Measurements from ENCODE around the gene SLC6A9. TPM values are rescaled to one million over a fixed set of nuclear protein-coding genes. Genes with fewer than 3 reads are reported as not detected.

Gene SLC6A9
- total RNA-seq, 1 experiment from 2014 or later = 9.2 TPM

GRCh38 chr1:43994071-43994470, 37.2 kb downstream of the SLC6A9 start:
- POLR2A ChIA-PET = interaction anchor here (0.6 kb wide), 1 partner anchor 37 kb away, joined by 7 read pairs; no protein-coding TSS in a partner anchor
- H3K27ac ChIP-seq (ENCODE audit: low read length) = no peak overlapping the region
- H3K9me3 ChIP-seq (ENCODE audit: control insufficient read depth, insufficient read depth, low read depth, low read length) = no peaks in the 10 kb centered on the region
- BruUV-seq (replicated peaks) = no TSS peak
- TF ChIP-seq REST (IDR thresholded peaks at IDR 0.05; ENCODE audit: insufficient read depth in 1 of 2, low read depth in 2 of 2, low read length in 1 of 2) (no peak), CTCF (IDR thresholded peaks at IDR 0.05) (no peak), TCF7L2 (IDR thresholded peaks at IDR 0.05; ENCODE audit: low read depth, low read length) (no peak), POLR2AphosphoS5 (IDR thresholded peaks at IDR 0.05; ENCODE audit: low read depth, low read length) (no peak), SIN3A (IDR thresholded peaks at IDR 0.05; ENCODE audit: borderline replicate concordance, insufficient read depth, low read depth, low read length) (no peak)
- H3K4me3 ChIP-seq (ENCODE audit: low read depth in 2 of 2, low read length in 2 of 2) = no peak overlapping the region
- H3K4me1 ChIP-seq (ENCODE audit: control insufficient read depth, insufficient read depth, low read length) = peaks cover 16% of the 10 kb centered on the region
- intact Hi-C loops (cut with micrococcal nuclease; ENCODE audit: unreplicated experiment) = loop anchor here (5.0 kb wide), 1 partner anchor 43 kb away; no protein-coding TSS in a partner anchor
- no peak for ATAC-seq
- H3K36me3 ChIP-seq (ENCODE audit: control insufficient read depth, insufficient read depth, low read length) = no peaks in the 10 kb centered on the region
- CTCF ChIA-PET = interaction anchor here (0.7 kb wide), 1 partner anchor 617 kb away, joined by 5 read pairs; no protein-coding TSS in a partner anchor
- in situ Hi-C loops (cut with HindIII; ENCODE audit: low pct_unique_long_range_greater_than_20kb, low sequenced_read_pairs) = no loop called here
- no peak for DNase-seq (ENCODE audit: low read depth, low spot score)
- no peaks in the 10 kb centered on the region for H3K27me3 ChIP-seq (ENCODE audit: control insufficient read depth, insufficient read depth, low read length)

- no peaks in the 10 kb centered on the region for H3K9me3 ChIP-seq (ENCODE audit: control insufficient read depth, insufficient read depth, low read depth, low read length)
- no peaks in the 10 kb centered on the region for H3K27me3 ChIP-seq (ENCODE audit: control insufficient read depth, insufficient read depth, low read length)
- TSS peak; percentile 60 for BruUV-seq (replicated peaks)
- ATAC-seq (no peak), DNase-seq (ENCODE audit: low read depth, low spot score) (no peak)
- H3K4me3 ChIP-seq (ENCODE audit: low read depth in 2 of 2, low read length in 2 of 2) = no peak overlapping the region
- TF ChIP-seq TCF7L2 (IDR thresholded peaks at IDR 0.05; ENCODE audit: low read depth, low read length) = no peak
- no peak for TF ChIP-seq CTCF (IDR thresholded peaks at IDR 0.05)
- TF ChIP-seq REST (IDR thresholded peaks at IDR 0.05; ENCODE audit: insufficient read depth in 1 of 2, low read depth in 2 of 2, low read length in 1 of 2) = no peak
- no peak for TF ChIP-seq POLR2AphosphoS5 (IDR thresholded peaks at IDR 0.05; ENCODE audit: low read depth, low read length)
- no peak for TF ChIP-seq SIN3A (IDR thresholded peaks at IDR 0.05; ENCODE audit: borderline replicate concordance, insufficient read depth, low read depth, low read length)
- intact Hi-C loops (cut with micrococcal nuclease; ENCODE audit: unreplicated experiment) (loop anchor here (5.0 kb wide), 1 partner anchor 44 kb away; no protein-coding TSS in a partner anchor), in situ Hi-C loops (cut with HindIII; ENCODE audit: low pct_unique_long_range_greater_than_20kb, low sequenced_read_pairs) (no loop called here)
- no peaks in the 10 kb centered on the region for H3K36me3 ChIP-seq (ENCODE audit: control insufficient read depth, insufficient read depth, low read length)
- peaks cover 16% of the 10 kb centered on the region for H3K4me1 ChIP-seq (ENCODE audit: control insufficient read depth, insufficient read depth, low read length)
- no peak overlapping the region for H3K27ac ChIP-seq (ENCODE audit: low read length)
- ChIA-PET POLR2A (interaction anchor here (0.6 to 0.7 kb wide), 5 partner anchors 17 to 282 kb away, joined by 3 to 7 read pairs (median 5); no protein-coding TSS in a partner anchor), CTCF (interaction anchor here (0.6 to 0.8 kb wide), 4 partner anchors 12 to 618 kb away, joined by 3 to 5 read pairs (median 4); no protein-coding TSS in a partner anchor)
Measured at GRCh38 chr1:43993206-43993914, 37.9 kb downstream of the SLC6A9 start.

All from Panc1 (cell line).